HG02642 (cell line): ENCODE results near the gene ATG5.

Experiments used
- ATAC-seq: cut with Tn5 transposase; IDR thresholded peaks from one replicate; pipeline ENCODE4 v1.9.1; 2021; ENCODE audit warnings: mild to moderate bottlenecking; ENCODE audit not compliant: unreplicated experiment, poor library complexity

Gene ATG5

DNA sequence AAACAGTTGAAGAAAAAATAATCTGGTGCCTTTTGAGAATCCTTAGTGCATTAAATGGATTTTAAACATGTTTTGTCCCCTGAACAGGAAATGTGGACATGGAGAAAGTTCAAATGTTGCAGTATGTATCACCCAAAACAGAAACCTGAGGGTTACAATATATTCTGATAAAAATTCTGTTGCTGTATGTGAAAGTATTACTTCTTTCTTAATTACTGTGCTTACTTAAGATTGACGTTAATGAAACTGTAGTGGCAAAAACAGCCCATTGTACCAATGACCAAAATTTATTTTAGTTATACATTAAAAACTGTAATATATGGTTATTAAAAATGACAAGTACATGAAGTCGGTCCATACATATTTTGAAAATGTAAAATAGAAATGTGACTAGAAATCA lies 138.8 kb downstream of the ATG5 start:
- no peak for ATAC-seq

DNA sequence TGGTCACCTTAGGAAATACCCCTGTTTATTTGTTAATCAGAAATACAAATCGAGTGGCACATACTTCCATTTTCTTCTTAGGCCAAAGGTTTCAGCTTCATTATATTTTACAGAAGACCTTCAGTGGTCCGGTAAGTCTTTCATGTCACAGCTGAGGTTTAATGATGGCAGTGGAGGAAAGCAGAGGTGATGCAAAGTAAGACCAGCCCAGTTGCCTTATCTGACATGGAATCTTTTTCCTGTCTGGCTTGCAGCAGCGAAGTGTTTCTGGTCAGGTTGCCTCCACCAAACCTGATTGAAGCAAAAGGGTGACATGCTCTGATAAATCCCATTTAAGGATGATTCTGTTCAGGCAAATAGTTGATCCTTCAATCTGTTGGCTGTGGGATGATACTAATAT lies 139.4 kb downstream of the ATG5 start:
- no peak for ATAC-seq

DNA sequence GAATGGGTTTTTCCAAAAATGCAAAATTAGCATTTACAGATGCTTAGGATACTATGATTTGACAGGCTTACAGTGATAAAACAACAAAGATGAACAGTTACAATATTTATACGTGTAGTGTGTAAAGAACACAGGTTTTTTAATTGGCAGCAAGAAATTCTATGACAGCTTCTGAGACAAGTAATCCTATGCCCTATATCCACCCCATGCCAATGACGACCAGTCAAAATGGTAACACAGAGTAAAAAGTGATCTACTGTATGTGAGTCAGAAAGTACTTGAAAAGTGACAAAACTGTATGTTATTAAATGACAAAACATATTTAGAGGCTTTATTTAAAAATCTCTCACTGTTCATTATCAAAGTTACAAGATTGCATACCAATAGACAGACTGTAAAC lies 139.9 kb downstream of the ATG5 start:
- ATAC-seq, result no peak

DNA sequence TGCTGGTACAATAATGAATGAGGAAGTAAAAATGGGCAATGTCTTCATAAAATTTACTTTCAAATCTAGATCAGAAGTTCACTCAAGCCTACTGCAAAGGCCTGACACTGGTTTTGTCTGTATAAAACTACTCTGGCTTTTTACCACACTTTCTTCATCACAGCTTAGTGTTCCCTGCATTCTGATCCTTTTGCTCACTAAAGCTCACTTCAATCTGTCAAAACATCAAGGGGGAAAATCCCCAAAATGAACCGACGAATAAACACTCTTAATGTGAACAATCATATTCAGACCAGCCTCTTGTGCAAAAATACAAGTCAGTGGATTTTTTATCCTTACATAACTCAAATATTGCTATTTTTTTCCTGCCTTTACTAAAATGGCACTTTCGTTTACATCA lies 140.9 kb downstream of the ATG5 start:
- ATAC-seq, result no peak

DNA sequence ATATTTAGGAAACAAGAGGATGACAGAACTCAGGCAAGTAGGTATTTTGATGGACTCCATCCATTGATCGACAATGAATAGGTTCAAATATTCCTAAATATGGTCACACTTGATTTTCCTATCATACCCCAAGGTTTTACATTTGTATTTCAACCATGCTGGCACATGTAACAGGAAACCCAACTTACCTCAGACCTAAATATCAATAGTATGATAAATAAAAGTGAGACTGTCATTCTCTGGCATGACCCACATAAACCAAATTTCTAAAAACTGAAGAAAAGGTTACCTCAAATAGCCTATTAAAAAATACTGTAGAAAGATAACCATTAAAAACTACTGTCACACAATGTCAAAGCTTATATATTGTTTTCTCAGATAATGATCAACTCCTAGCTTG lies 142.1 kb downstream of the ATG5 start:
- no peak for ATAC-seq

DNA sequence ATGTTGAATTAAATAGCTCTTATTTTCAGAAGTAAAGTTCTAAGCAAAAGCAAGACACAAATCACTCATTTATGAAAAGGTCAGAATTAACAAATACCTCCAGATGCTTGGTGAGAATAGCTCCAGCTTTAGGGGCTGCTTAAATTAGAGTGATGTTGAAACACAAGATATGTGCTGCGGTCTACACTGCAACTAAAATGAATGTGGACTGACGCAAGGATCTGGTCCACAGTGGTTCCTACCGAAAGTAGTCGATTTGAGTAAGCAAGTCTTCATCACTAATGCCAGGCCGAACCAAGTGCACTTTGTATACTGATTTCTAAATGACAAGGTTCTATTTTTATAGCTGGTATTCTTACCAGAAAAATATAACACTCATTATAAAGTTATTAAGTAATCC lies 143.1 kb downstream of the ATG5 start:
- peak; percentile 85 for ATAC-seq

DNA sequence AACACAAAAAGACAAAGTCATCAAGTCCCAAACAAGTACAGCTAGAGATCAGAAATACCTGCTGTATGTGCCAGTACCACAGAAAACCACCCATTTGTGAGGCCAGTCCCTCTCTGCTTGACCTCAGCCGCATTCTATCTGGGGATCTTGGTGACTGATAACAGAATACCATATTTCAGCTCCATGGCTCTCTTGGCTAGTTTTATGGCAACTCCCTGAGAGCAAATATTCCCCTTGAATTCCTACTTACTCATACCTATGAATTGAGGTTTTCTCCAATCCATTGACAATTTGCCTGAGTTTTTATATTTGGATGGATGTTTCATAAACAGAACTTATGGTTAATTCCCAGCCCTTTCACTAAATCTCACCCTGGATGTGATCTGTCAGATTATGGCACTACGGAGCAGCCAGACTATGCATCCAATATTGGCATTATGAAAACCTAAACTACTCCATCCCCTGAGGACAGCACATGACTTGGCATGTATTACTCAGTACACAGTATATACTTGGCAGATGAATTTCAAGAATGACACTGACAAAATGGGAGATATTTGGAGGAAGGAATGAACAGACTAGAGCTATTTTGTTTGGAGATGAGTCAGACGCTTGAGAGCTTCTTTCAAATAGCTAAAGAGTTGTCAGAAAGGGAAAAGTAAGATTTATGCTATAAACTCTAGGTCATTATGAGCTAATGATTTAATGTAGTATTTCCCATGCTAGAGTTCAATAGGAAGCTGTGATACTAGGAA lies 143.7 kb downstream of the ATG5 start:
- ATAC-seq, result peak; percentile 39

DNA sequence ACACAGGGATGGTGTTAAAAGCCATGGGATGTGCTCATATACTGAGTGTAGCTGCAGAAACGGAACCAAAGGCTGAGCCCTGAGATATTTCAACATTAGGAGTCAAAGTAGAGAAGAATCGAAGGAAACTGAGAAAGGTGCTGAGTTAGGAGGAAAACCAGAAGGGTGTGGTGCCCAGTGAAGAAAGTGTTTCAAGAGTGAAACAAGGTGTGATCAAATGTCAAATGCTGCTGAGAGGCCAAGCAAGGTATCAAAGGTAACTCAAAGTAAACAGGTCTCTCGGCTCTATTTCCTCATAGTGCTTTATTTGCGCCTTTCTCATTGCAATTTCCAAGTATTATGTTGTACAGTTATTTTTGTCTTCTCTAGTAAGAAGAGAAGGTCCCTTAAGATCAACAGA lies 145.4 kb downstream of the ATG5 start:
- no peak for ATAC-seq

DNA sequence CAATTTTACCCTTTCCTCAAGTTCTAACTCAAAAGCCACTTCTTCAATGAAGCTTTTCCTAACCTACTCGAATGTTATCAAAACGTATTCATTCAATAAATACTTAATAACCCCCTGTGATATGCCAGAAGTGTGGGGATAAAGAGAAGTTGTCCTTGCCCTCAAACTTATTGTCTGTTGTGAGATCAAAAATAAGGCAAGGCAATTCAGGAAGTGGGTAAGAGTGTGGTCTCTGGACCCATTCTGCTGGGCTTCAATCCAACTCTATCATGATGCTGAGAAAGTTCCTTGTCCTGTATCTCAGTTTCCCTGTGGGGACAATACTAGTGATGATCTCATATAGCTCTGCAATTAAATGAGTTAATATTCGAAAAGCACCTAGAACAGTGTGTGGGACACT lies 146.7 kb downstream of the ATG5 start:
- no peak for ATAC-seq

DNA sequence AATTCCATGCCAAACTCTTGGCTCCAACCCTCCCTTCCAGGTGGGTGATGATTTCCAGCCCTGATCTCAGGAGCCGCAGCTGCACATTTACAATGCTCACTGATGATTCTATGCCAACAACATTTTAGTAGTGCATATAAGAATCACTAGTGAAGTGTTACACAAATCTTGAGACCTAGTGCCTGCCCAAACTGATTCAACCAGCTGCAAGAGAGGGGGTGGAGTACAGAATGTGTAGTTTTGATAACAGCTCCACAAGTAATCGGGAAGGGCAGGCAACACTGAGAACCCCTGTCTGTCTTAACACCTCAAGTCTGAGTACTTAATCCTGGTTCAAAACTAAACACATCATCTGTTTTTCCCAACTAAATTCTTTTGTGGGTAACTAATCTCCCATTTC lies 147.8 kb downstream of the ATG5 start:
- ATAC-seq, result no peak

DNA sequence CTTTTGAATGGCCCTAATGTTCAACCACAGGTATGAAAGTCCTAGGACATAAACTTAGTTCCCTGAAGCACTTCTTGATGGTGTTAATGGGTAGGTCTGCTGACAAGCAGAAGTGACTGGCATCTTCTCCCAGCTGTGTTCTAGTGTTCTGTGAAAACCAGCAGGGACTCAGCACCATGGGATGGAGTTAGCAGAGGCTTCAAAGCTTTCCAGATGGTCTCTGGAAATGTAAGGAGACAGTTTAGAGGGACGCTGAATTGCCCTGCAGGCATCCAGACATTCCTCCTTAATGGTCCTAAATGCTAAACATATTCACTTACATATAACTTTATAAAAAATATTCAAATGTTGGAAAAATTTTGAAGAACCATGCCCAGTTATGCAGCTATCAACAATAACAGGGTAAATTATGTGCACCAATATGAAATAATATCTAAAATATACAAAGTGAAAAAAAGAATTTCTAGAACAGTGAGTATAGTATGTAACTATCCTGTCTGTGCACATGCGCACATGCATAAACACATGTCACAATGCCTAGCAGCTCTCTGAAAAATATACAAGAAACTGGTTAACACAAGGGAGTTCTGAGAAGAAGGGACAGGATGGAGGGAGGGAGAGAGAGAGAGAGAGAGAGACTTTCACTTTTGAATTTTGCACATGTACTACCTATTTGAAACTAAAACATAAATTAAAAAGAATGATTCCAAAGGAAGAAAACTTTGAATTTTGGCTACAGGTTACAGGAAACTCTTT lies 152.3 kb downstream of the ATG5 start:
- ATAC-seq, result no peak

DNA sequence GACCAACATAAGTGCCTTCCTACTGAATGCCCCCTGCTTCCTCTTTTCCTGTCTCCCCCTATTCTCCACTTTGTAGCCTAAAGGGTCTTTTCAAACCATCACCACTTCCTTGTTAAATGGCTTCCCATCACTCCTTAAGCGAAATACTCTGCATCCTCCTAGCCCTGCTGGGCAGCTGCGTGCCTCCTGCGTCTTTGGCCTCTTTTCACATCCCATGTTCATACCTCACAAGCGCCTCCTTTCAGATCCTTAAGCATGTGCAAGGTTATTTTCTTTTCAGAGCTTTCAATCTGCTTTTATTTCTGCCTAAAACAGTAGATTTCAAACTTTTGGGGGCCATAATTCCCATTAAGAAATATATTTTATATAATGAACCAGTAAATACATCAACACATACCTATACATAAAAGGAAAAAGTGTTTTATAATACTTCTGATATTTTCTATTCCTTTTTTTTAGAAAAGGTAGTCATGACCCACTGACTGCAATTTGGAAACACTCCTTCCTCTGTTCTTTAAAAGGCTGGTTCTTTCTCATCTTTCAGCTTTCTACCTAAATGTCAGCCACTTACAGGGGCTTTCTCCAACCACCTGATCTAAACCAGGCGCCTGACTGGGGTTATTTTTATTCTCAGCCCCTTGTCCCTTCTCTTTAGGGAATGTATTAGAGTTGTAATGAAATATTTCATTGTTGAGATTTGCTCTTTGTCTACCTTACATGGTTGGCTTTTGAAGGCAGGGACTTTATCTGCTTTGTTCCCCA lies 155.3 kb downstream of the ATG5 start:
- ATAC-seq, result no peak

DNA sequence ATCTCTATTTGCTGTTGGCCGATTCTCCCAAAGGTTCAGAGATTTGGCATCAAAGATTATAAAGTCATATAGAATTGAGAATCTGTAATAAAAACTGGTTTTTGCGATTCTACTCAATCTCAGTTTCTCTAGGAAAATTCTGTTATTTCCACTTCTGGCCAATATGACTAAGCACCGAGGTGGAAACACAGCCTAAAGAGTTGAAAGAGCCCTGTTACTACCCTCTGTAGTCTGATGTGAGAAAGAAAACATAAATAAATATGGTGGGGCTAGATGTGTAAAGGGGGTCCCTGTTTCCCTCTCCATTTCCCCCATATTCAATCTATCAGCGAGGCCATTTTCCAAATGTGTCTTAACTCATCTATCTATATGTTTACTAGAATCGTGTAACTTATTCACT lies 156.0 kb downstream of the ATG5 start:
- ATAC-seq, result no peak

DNA sequence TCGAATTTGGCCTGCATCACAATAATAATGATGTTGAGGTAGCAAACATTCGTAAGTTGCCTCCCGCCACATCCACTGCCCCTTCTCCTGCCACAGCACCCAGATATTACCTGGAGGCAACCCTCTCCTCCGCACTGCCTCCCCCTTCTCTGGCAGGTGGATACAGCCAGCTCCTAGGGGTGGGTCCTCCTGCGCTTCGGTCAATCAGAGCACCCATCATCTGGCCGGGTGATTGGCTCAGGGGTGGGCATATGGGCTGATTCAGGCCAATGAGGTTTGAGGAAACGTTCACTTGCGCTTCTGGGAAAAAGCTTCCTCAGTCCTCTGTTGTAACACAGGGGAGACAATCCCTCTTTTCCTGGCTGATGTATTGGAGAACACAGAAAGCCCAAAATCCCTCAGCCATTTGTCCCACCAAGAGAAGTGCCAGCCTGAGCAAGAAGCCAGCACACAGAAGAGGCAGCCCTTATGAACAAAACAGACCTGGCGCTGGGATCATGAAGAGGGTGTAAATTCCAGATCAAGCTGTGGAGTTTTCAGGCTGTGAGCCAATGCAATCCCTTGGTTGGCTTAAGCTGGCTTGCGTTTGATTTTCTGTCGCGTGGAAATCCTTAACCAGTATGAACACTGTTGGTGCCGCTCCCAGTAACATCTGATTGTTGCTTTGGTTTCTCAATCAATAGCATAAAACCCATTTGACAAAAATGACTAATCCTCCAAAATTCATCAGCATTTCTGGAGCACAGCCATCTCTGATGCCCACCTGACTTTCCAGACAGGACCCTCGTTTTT lies 157.3 kb downstream of the ATG5 start:
- no peak for ATAC-seq

DNA sequence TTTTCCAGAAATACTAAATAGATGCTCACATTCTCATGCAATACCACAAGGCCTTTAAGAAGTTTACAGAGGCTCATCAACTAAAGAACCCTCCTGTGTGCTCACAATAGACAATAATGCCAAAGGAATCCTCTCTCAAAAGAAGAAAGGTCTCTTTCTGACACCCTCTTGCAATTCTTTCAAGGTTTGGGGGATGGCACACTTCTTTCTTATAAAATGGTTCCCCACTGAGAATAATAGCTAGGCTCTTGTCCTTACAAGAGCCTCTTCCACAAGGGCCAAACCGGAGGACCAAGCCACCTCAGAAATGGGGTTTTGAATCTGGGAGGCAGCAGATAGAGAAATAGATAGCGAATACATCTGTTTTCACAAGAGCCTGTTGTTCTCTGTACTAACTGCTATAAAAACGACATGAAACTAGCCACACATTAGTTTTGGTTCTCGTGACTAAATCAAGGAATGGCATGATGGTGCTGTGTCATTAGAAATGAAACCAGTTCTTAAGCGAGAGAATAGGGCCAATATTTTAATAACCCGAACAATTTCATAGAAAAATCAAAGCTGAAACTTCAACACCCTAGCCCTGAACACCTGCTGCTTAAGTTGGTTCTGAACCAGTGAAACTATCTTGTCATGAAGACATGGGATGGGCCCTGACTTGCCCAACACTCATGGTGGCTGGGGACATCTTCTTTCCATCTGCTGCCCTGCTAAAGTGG lies 158.3 kb downstream of the ATG5 start:
- ATAC-seq, result peak; percentile 46

DNA sequence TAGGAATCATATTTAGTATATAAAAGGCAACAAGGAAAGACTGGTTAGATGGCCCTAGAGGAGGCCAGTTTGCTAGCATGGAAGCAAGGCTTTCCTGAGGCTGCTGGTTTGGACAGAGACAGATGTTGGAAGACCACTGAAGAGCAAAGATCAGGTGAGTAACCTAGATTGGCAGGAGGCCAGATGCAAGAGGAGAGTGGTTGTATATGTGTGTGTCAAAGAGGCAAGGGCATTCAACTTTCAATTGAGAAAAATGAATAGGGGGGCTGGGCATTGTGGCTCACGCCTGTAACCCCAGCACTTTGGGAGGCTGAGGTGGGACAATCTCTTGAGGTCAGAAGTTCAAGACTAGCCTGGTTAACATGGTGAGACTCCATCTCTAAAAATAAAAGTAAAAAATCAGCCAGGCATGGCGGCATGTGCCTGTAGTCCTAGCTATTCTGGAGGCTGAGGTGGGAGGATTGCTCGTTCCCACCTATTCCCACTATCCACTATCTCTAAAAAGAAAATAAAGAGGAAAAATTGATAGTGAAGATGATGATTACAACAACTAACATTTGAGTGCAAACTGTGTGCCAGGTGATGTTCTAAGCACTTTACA lies 159.6 kb downstream of the ATG5 start:
- no peak for ATAC-seq

DNA sequence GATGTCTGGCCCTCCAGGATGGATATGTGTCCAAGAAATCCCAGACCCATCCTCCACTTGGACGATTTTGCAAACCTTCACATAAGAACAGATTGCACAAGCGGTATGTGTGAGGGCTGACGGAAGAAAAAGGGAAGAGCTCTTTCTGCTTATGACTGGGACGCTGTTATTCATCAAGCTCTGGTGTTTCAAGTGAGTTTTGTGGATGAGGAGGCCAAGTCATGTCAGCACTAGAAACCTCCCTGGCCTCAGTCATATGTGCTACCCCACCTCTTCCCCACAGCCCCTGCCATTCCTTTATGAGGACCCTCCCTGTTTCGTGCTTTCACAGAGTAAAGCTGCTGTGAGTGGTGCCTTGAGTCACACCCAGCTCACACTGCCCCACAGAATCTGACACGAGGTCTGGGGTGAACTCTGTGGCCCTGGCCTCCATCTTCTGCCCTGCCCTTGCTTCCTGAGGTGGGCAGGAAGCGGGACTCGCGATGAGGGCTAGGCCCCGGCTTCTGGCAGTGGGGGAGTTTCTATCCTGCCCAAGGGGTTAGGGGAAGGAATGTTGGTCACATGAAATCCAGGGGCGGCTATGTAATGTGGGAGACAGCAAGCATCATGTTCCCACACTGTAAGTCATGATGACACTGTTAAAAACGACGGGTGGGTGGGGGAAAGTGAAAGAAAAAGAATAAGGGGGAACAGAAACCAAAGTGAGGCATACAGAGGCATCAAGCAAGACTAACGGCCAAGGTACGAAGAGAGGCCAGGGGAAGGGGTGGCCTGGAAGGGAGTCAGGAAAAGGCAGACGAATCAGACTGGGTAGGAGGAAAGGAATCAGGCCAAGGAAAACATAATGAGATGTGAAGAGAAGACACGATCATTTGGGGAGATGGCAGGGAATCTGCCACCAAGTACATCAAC lies 161.3 kb downstream of the ATG5 start:
- peak; percentile 47 for ATAC-seq

DNA sequence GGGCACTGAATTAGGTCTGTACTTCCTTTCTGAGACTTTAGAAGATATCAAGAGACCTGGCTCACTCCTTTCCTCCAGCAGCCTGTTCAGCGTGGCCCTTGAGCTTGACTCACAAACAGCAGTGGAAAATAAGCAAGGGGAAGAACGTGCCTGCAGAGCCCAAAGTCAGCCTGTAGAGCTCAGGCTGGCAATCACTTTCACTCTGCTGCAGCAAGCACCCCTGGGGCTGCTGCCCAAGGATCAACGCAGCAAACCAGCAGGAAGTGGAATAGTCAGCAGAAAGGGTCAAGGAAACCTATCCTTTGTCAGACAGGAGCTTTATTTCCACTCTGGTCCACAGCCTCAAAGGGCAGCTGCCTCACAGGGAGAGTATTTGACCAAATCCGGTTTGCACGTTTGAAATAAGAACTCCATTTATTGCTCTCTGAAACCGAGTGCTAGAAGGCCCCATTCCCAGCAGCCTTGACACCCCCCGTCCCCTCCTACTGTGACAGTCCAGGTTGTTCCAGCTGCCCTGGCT lies 162.1 kb downstream of the ATG5 start:
- ATAC-seq, result peak; percentile 27
